Measurements from ENCODE around the gene BRCA1. TPM values are rescaled to one million over a fixed set of nuclear protein-coding genes. Genes with fewer than 3 reads are reported as not detected.
A peak's percentile ranks its signal among the peaks of the same experiment; 100 is the strongest.

Gene BRCA1
- total and polyA plus RNA-seq, 3 donors from 2014 or later: 20.9 to 47.7 (median 28.6) TPM

- 75 to 76% methylated on average over 9 of the region's 9 CpGs for WGBS, 2 donors
- peaks cover 4% of the 10 kb centered on the region for H3K4me1 ChIP-seq
- no peak overlapping the region for H3K4me3 ChIP-seq
- no peaks in the 10 kb centered on the region for H3K9me3 ChIP-seq
- no peaks in the 10 kb centered on the region for H3K36me3 ChIP-seq (ENCODE audit: low read depth, missing control alignments)
- DNase-seq: no peak
- H3K27ac ChIP-seq: no peak overlapping the region
- intact Hi-C loops (cut with DNase I; ENCODE audit: low total_unique reads): no loop called here
- TF ChIP-seq, protein P1, sequence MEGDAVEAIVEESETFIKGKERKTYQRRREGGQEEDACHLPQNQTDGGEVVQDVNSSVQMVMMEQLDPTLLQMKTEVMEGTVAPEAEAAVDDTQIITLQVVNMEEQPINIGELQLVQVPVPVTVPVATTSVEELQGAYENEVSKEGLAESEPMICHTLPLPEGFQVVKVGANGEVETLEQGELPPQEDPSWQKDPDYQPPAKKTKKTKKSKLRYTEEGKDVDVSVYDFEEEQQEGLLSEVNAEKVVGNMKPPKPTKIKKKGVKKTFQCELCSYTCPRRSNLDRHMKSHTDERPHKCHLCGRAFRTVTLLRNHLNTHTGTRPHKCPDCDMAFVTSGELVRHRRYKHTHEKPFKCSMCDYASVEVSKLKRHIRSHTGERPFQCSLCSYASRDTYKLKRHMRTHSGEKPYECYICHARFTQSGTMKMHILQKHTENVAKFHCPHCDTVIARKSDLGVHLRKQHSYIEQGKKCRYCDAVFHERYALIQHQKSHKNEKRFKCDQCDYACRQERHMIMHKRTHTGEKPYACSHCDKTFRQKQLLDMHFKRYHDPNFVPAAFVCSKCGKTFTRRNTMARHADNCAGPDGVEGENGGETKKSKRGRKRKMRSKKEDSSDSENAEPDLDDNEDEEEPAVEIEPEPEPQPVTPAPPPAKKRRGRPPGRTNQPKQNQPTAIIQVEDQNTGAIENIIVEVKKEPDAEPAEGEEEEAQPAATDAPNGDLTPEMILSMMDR (IDR thresholded peaks at IDR 0.05): no peak
- TF ChIP-seq POLR2A (IDR thresholded peaks at IDR 0.05): no peak
- no peaks in the 10 kb centered on the region for H3K27me3 ChIP-seq
These were observed 97.8 kb downstream of the BRCA1 start for GRCh38 chr17:43027091-43028032.

DNA sequence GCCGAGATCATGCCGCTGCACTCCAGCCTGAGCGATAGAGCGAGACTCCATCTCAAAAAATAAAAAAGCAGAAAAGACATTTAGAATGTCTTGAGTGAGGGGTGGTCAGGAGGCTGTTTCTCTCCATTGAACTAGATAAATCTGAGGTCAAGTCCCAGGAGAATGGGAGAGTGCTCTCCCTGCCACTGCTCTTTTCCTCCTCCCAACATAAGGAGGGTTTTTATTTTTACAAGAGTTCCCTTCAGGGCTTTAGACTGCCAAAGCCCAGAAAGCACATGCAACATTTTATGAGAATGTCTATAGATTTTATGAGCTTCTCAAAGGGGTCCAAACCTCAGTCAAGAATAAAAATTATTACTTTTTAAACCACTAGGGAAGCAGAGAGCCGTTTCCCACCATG is 98.6 kb downstream of the BRCA1 start:
- no peak overlapping the region for H3K4me3 ChIP-seq
- no peak for DNase-seq
- no peaks in the 10 kb centered on the region for H3K36me3 ChIP-seq (ENCODE audit: low read depth, missing control alignments)
- no peaks in the 10 kb centered on the region for H3K27me3 ChIP-seq
- H3K4me1 ChIP-seq: peaks cover 5% of the 10 kb centered on the region
- TF ChIP-seq POLR2A (IDR thresholded peaks at IDR 0.05): no peak
- TF ChIP-seq, protein P1 (IDR thresholded peaks at IDR 0.05): no peak
- H3K27ac ChIP-seq: no peak overlapping the region
- no peaks in the 10 kb centered on the region for H3K9me3 ChIP-seq
- intact Hi-C loops (cut with DNase I; ENCODE audit: low total_unique reads): no loop called here
- 78 to 80% methylated on average over 5 of the region's 5 CpGs for WGBS, 2 donors

- Histone ChIP-seq H3K36me3 (ENCODE audit: low read depth, missing control alignments) (no peaks in the 10 kb centered on the region), H3K4me3 (peak overlapping the region; percentile 56 to 67), H3K27ac (peak overlapping the region in 1 of 2 donors; percentile 82), H3K9me3 (no peaks in the 10 kb centered on the region), H3K27me3 (no peaks in the 10 kb centered on the region), H3K4me1 (peaks cover 5% of the 10 kb centered on the region)
- TF ChIP-seq POLR2A (IDR thresholded peaks at IDR 0.05): no peak
- TF ChIP-seq, protein P1 (IDR thresholded peaks at IDR 0.05): no peak
- DNase-seq: no peak
- intact Hi-C loops (cut with DNase I; ENCODE audit: low total_unique reads): no loop called here
- 48 to 53% methylated on average over 10 to 16 of the region's 16 CpGs for WGBS, 2 donors
These were observed 99.2 kb downstream of the BRCA1 start for GRCh38 chr17:43025766-43026537.

- Histone ChIP-seq H3K4me1 (peaks cover 7% of the 10 kb centered on the region), H3K27ac (peak overlapping the region in 1 of 2 donors; percentile 82), H3K36me3 (ENCODE audit: low read depth, missing control alignments) (no peaks in the 10 kb centered on the region), H3K27me3 (no peaks in the 10 kb centered on the region), H3K9me3 (no peaks in the 10 kb centered on the region), H3K4me3 (peak overlapping the region; percentile 56 to 67)
- intact Hi-C loops (cut with DNase I; ENCODE audit: low total_unique reads): no loop called here
- TF ChIP-seq POLR2A (IDR thresholded peaks at IDR 0.05): no peak
- TF ChIP-seq, protein P1 (IDR thresholded peaks at IDR 0.05): no peak
- WGBS, 2 donors: 6 to 10% methylated on average over 6 to 27 of the region's 27 CpGs
- no peak for DNase-seq
These were observed 99.9 kb downstream of the BRCA1 start for GRCh38 chr17:43025290-43025657.
